ENCODE results near the gene DNASE1L1. TPM values are rescaled to one million over a fixed set of nuclear protein-coding genes. Genes with fewer than 3 reads are reported as not detected.
A peak's percentile ranks its signal among the peaks of the same experiment; 100 is the strongest.
"Not testable (repeated sequence)": the region's sequence is repeated elsewhere in the genome, so short reads cannot be mapped to it uniquely, and the experiment has no call there.

DNASE1L1 gene
- polyA plus RNA-seq, 4 donors = 17.0 to 27.4 (median 21.7) TPM

GRCh38 chrX:154399527-154400368 is 9.3 kb downstream of the DNASE1L1 start:
- Histone ChIP-seq H3K36me3 (ENCODE audit: control insufficient read depth in 3 of 3, insufficient read depth in 2 of 3, low read depth in 1 of 3, low read length in 3 of 3) (peaks cover 0 to 41% (median 3%) of the 10 kb centered on the region in 3 donors), H3K27ac (ENCODE audit: low read depth in 1 of 3, low read length in 2 of 3) (peak overlapping the region; percentile 45 to 100 (median 99)), H3K4me3 (ENCODE audit: low read depth in 1 of 3, low read length in 3 of 3) (peak overlapping the region in 2 of 3 donors; percentile 61 to 96), H3K27me3 (ENCODE audit: control insufficient read depth in 3 of 3, insufficient read depth in 3 of 3, low read length in 3 of 3) (no peaks in the 10 kb centered on the region), H3K4me1 (ENCODE audit: control insufficient read depth in 3 of 3, insufficient read depth in 2 of 3, low read depth in 1 of 3, low read length in 2 of 3) (peaks cover 0 to 5% (median 0%) of the 10 kb centered on the region in 3 donors), H3K9me3 (ENCODE audit: control insufficient read depth in 2 of 2, insufficient read depth in 1 of 2, low read depth in 1 of 2, low read length in 1 of 2) (no peaks in the 10 kb centered on the region)
- DNase-seq (no peak), FAIRE-seq (no peak)
- WGBS, 3 donors = 34 to 53% (median 36%) methylated on average over 12 to 14 of the region's 14 CpGs

DNA sequence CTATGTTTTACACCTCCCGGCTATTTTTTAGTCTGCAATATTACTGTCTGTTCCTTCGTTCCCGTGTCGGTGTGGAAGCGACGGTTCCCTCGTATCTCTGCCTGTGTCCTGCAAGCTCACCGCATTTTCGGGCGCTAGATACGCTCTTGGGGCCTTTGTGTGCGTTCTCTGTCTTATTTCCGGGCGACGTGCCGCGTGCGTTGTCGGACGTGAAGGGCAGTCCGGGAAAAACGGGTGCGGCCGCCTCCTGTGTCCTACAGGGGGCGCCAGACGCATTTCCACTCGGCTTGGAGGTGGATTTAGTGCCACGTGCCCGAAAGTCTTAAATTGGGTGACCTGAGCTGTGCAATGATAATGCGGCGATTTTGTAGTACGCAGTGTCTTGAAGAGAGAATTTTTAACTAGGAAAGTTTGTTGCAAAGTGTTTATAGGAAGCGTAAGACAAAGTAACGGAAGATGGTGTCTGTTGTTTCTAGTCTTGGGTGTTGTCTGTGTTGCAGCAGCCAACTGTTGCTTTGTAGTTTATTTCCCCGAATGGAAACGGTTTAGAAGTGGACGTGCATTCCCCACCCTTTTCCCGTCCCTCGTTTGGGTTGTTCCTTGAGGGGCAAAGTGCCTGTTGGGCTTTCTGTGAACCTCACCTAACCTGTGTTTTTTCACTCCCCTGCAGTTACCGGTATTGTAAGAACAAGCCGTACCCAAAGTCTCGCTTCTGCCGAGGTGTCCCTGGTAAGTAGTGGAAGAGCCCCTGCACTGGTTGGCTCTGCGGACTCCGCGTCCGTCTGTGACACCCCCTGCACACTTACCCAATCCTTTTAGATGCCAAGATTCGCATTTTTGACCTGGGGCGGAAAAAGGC is 10.2 kb downstream of the DNASE1L1 start:
- H3K36me3 ChIP-seq (ENCODE audit: control insufficient read depth in 3 of 3, insufficient read depth in 2 of 3, low read depth in 1 of 3, low read length in 3 of 3) = peaks cover 0 to 38% (median 3%) of the 10 kb centered on the region in 3 donors
- H3K27me3 ChIP-seq (ENCODE audit: control insufficient read depth in 3 of 3, insufficient read depth in 3 of 3, low read length in 3 of 3) = no peaks in the 10 kb centered on the region
- H3K4me3 ChIP-seq (ENCODE audit: low read depth in 1 of 3, low read length in 3 of 3) = peak overlapping the region; percentile 61 to 96 (median 78)
- 1 to 48% (median 8%) methylated on average over 46 to 49 of the region's 49 CpGs for WGBS, 3 donors
- FAIRE-seq (no peak), DNase-seq (peak; percentile 81 to 89)
- H3K9me3 ChIP-seq (ENCODE audit: control insufficient read depth in 2 of 2, insufficient read depth in 1 of 2, low read depth in 1 of 2, low read length in 1 of 2) = no peaks in the 10 kb centered on the region
- peaks cover 0 to 5% (median 0%) of the 10 kb centered on the region in 3 donors for H3K4me1 ChIP-seq (ENCODE audit: control insufficient read depth in 3 of 3, insufficient read depth in 2 of 3, low read depth in 1 of 3, low read length in 2 of 3)
- H3K27ac ChIP-seq (ENCODE audit: low read depth in 1 of 3, low read length in 2 of 3) = peak overlapping the region; percentile 94 to 100 (median 99)

DNA sequence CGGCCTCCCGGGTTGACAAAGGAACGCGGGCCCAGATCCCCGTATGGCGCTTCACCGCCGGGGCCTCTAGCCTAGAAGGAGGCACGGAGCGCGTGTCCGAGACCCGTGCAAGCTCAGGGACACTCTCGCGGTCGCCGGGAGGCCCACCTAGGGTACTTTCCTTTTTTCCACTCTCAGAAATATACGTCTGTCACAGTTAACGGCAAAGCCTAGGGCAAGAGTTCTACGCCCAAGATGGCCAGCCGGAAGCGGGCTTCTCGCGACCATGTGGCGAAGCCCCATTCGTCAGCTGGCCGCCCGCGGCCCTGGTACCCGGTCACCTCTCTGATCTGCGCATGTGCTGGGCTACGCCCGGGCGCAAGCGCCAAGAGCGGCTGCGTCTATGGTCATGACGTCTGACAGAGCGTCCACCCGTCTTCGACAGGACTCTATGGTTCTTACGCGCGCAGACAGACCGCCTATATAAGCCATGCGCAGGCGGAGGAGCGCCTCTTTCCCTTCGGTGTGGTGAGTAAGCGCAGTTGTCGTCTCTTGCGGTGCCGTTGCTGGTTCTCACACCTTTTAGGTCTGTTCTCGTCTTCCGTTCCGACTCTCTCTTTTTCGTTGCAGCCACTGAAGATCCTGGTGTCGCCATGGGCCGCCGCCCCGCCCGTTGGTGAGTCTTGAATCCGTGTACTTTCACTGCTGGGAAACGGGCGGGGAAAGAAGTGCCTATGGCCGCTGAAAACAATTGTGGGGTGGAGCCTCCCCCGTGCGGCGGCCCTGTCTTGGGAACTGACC is 11.0 kb downstream of the DNASE1L1 start, which contains the start of gene RPL10:
Gene RPL10, plus strand, starts transcription at position 490 of the 780 bp plus-strand sequence. Its CDS starts 143 bp downstream, at position 633.
- WGBS, 3 donors = 1 to 47% (median 14%) methylated on average over 52 to 69 of the region's 69 CpGs
- Histone ChIP-seq H3K4me1 (ENCODE audit: control insufficient read depth in 3 of 3, insufficient read depth in 2 of 3, low read depth in 1 of 3, low read length in 2 of 3) (peaks cover 0 to 5% (median 0%) of the 10 kb centered on the region in 3 donors), H3K27me3 (ENCODE audit: control insufficient read depth in 3 of 3, insufficient read depth in 3 of 3, low read length in 3 of 3) (no peaks in the 10 kb centered on the region), H3K4me3 (ENCODE audit: low read depth in 1 of 3, low read length in 3 of 3) (peak within 1 kb of the TSS; percentile 61 to 96 (median 78)), H3K27ac (ENCODE audit: low read depth in 1 of 3, low read length in 2 of 3) (peak within 1 kb of the TSS; percentile 94 to 100 (median 99)), H3K36me3 (ENCODE audit: control insufficient read depth in 3 of 3, insufficient read depth in 2 of 3, low read depth in 1 of 3, low read length in 3 of 3) (peaks cover 0 to 33% (median 3%) of the 10 kb centered on the region in 3 donors), H3K9me3 (ENCODE audit: control insufficient read depth in 2 of 2, insufficient read depth in 1 of 2, low read depth in 1 of 2, low read length in 1 of 2) (no peaks in the 10 kb centered on the region)
- DNase-seq = peak; percentile 94 to 95
- FAIRE-seq = no peak

GRCh38 chrX:154396973-154397887 is 11.8 kb downstream of the DNASE1L1 start:
- Histone ChIP-seq H3K4me3 (ENCODE audit: low read depth in 1 of 3, low read length in 3 of 3) (peak overlapping the region; percentile 29 to 96 (median 60)), H3K36me3 (ENCODE audit: control insufficient read depth in 3 of 3, insufficient read depth in 2 of 3, low read depth in 1 of 3, low read length in 3 of 3) (peaks cover 0 to 27% (median 3%) of the 10 kb centered on the region in 3 donors), H3K4me1 (ENCODE audit: control insufficient read depth in 3 of 3, insufficient read depth in 2 of 3, low read depth in 1 of 3, low read length in 2 of 3) (peaks cover 0 to 5% (median 0%) of the 10 kb centered on the region in 3 donors), H3K27me3 (ENCODE audit: control insufficient read depth in 3 of 3, insufficient read depth in 3 of 3, low read length in 3 of 3) (no peaks in the 10 kb centered on the region), H3K9me3 (ENCODE audit: control insufficient read depth in 2 of 2, insufficient read depth in 1 of 2, low read depth in 1 of 2, low read length in 1 of 2) (no peaks in the 10 kb centered on the region), H3K27ac (ENCODE audit: low read depth in 1 of 3, low read length in 2 of 3) (peak overlapping the region; percentile 94 to 100 (median 99))
- no peak for FAIRE-seq
- DNase-seq = peak; percentile 71 to 86
- WGBS, 3 donors = 3 to 48% (median 13%) methylated on average over 39 to 53 of the region's 53 CpGs

DNA sequence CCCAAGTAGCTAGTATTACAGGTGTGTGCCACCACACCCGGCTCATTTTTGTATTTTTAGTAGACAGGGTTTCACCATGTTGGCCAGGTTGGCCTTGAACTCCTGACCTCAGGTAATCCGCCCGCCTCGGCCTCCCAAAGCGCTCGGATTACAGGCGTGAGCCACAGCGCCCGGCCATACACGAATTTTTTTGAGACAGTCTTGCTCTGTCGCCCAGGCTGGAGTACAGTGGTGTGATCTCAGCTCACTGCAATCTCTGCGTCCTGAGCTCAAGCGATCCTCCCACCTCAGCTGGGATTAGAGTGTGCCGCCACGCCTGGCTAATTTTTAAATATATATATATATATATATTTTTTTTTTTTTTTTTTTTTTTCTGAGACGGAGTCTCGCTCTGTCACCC is 12.7 kb downstream of the DNASE1L1 start:
- DNase-seq; H3K4me1 ChIP-seq (ENCODE audit: control insufficient read depth in 3 of 3, insufficient read depth in 2 of 3, low read depth in 1 of 3, low read length in 2 of 3); H3K9me3 ChIP-seq (ENCODE audit: control insufficient read depth in 2 of 2, insufficient read depth in 1 of 2, low read depth in 1 of 2, low read length in 1 of 2); FAIRE-seq; H3K27me3 ChIP-seq (ENCODE audit: control insufficient read depth in 3 of 3, insufficient read depth in 3 of 3, low read length in 3 of 3): not testable (repeated sequence)
- 71 to 82% (median 80%) methylated on average over 15 to 17 of the region's 17 CpGs for WGBS, 3 donors
- peak overlapping the region in 1 of 3 donors; percentile 99 for H3K27ac ChIP-seq (ENCODE audit: low read depth in 1 of 3, low read length in 2 of 3)
- peaks cover 0 to 24% (median 3%) of the 10 kb centered on the region in 3 donors for H3K36me3 ChIP-seq (ENCODE audit: control insufficient read depth in 3 of 3, insufficient read depth in 2 of 3, low read depth in 1 of 3, low read length in 3 of 3)
- peak overlapping the region in 1 of 3 donors; percentile 96 for H3K4me3 ChIP-seq (ENCODE audit: low read depth in 1 of 3, low read length in 3 of 3)

DNA sequence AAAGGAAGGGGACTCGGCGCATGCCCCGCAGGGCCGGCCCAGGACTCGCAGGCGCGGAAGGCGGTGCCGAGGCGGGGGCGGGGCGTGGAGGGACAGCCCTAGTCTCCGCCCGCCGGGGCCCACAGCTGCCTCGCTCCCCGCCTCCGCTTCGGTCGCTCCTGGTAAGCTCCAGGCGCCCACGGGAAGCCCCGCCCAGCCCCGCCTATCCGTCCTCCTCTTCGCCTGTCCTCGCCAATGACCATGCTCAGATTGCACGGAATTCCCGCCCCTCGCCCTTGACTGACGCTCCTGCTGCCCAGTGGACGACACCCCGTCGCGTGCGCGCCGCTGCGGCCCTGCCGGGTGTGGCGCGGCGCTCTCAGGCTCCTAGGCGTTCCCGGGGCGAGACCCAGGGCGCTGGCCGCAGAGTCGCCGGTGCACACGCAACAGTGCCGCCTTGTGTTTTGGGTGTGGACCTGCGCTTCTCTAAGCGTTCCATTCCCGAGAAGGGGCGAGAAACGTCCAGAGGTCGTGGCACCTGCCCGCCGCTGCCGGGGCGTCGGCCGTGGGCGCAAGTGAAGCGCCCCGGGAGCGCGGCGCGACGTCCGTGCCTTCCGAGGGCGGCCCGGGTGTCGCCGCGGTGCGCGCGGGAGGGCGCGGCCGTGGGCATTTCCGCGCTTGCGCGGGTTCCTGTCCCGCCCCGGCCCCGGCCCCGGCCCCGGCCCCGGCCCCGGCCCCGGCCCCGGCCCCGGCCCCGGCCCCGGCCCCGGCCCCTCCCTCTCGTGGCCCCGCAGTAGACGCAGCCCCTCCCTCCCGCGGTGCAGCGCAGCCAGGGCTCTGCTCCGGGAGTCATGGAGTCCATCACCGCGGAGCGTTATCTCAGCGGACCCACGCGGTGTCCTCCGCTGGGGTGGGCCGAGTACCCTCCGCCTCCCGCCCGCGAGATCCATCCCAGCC is 19.0 kb downstream of the DNASE1L1 start:
- H3K9me3 ChIP-seq (ENCODE audit: control insufficient read depth in 2 of 2, insufficient read depth in 1 of 2, low read depth in 1 of 2, low read length in 1 of 2); H3K4me1 ChIP-seq (ENCODE audit: control insufficient read depth in 3 of 3, insufficient read depth in 2 of 3, low read depth in 1 of 3, low read length in 2 of 3); H3K27me3 ChIP-seq (ENCODE audit: control insufficient read depth in 3 of 3, insufficient read depth in 3 of 3, low read length in 3 of 3); FAIRE-seq; H3K4me3 ChIP-seq (ENCODE audit: low read depth in 1 of 3, low read length in 3 of 3); DNase-seq; H3K36me3 ChIP-seq (ENCODE audit: control insufficient read depth in 3 of 3, insufficient read depth in 2 of 3, low read depth in 1 of 3, low read length in 3 of 3): not testable (repeated sequence)
- peak overlapping the region in 1 of 3 donors; percentile 58 for H3K27ac ChIP-seq (ENCODE audit: low read depth in 1 of 3, low read length in 2 of 3)
- WGBS, 3 donors = 1 to 33% methylated on average over 13 to 41 of the region's 121 CpGs; no CpG with 5 or more reads in 1 of the 3 donors

All from small intestine (tissue), 7 donors.